Activated CD4-positive, alpha-beta memory T cell treated with anti-CD3 and anti-CD28 coated beads, Interleukin-2, amount 10 ng/mL, durations not matched to agents 7 days and 5 days (primary cell): ENCODE data around the gene ZFAND3. TPM values are rescaled to one million over a fixed set of nuclear protein-coding genes. Genes with fewer than 3 reads are reported as not detected.

Experiments used
- CTCF ChIA-PET: fragments of 350-600 bp; sonication (Branson Sonifier 250); formaldehyde crosslinking; loops from one replicate; lab custom pipeline; 2021; ENCODE audit warnings: antibody characterized with exemption, inconsistent platforms; lab: Charles Lee
- POLR2A ChIA-PET: fragments of 350-600 bp; sonication (Branson Sonifier 250); formaldehyde crosslinking; loops from one replicate; lab custom pipeline; 2021; ENCODE audit warnings: antibody characterized with exemption; lab: Charles Lee
- DNase-seq: peaks from one replicate; pipeline ENCODE4 v3.0.0-alpha.2; 2020
- H3K27ac Mint-ChIP-seq: one replicate; pipeline ENCODE4 v1.8.0; 2021; ENCODE audit warnings: mild to moderate bottlenecking, mixed read lengths
- H3K27me3 Mint-ChIP-seq: one replicate; pipeline ENCODE4 v1.8.0; 2021; ENCODE audit warnings: mixed read lengths
- H3K36me3 Mint-ChIP-seq: one replicate; pipeline ENCODE4 v1.8.0; 2021; ENCODE audit warnings: low read depth, mixed read lengths
- H3K4me1 Mint-ChIP-seq: one replicate; pipeline ENCODE4 v1.8.0; 2021; ENCODE audit warnings: mixed read lengths
- H3K4me3 Mint-ChIP-seq: one replicate; pipeline ENCODE4 v1.8.0; 2021; ENCODE audit warnings: mild to moderate bottlenecking, mixed read lengths
- H3K9me3 Mint-ChIP-seq: one replicate; pipeline ENCODE4 v1.8.0; 2021; ENCODE audit warnings: mixed read lengths
- total RNA-seq, 2 experiments: library from RNA; stranded (reverse); gene quantifications; one replicate each; pipeline ENCODE4 v1.2.3, GENCODE V29; 2021

Gene ZFAND3
- total RNA-seq, 2 experiments from 2014 or later: 35.2 to 38.2 TPM

- H3K4me3 Mint-ChIP-seq: no peak overlapping the region
- POLR2A ChIA-PET: interaction anchor here (1.4 kb wide), 1 partner anchor 9 kb away, joined by 3 read pairs; no protein-coding TSS in a partner anchor
- no peak overlapping the region for H3K27ac Mint-ChIP-seq
- H3K4me1 Mint-ChIP-seq: peaks cover 18% of the 10 kb centered on the region
- DNase-seq: no peak
- H3K36me3 Mint-ChIP-seq: peaks cover 8% of the 10 kb centered on the region
- no peaks in the 10 kb centered on the region for H3K27me3 Mint-ChIP-seq
- H3K9me3 Mint-ChIP-seq: peaks cover 5% of the 10 kb centered on the region
- CTCF ChIA-PET: interaction anchor here (0.7 kb wide), 1 partner anchor 61 kb away, joined by 3 read pairs; no protein-coding TSS in a partner anchor
Observed at GRCh38 chr6:38134704-38135088, 315.2 kb downstream of the ZFAND3 start.

GRCh38 chr6:38136547-38136946, 317.0 kb downstream of the ZFAND3 start:
- POLR2A ChIA-PET: interaction anchor here (0.6 kb wide), 1 partner anchor 10 kb away, joined by 3 read pairs; no protein-coding TSS in a partner anchor
- no peak for DNase-seq
- CTCF ChIA-PET: no interaction called here
- H3K27me3 Mint-ChIP-seq: no peaks in the 10 kb centered on the region
- H3K36me3 Mint-ChIP-seq: no peaks in the 10 kb centered on the region
- no peak overlapping the region for H3K4me3 Mint-ChIP-seq
- H3K4me1 Mint-ChIP-seq: peaks cover 4% of the 10 kb centered on the region
- no peaks in the 10 kb centered on the region for H3K9me3 Mint-ChIP-seq
- no peak overlapping the region for H3K27ac Mint-ChIP-seq

GRCh38 chr6:38137608-38138265, 318.2 kb downstream of the ZFAND3 start:
- POLR2A ChIA-PET: no interaction called here
- no peaks in the 10 kb centered on the region for H3K27me3 Mint-ChIP-seq
- H3K4me1 Mint-ChIP-seq: peaks cover under 1% of the 10 kb centered on the region
- CTCF ChIA-PET: interaction anchor here (1.1 kb wide), 1 partner anchor 110 kb away, joined by 3 read pairs; no protein-coding TSS in a partner anchor
- DNase-seq: no peak
- no peaks in the 10 kb centered on the region for H3K9me3 Mint-ChIP-seq
- no peaks in the 10 kb centered on the region for H3K36me3 Mint-ChIP-seq
- no peak overlapping the region for H3K27ac Mint-ChIP-seq
- H3K4me3 Mint-ChIP-seq: no peak overlapping the region

- no peak overlapping the region for H3K4me3 Mint-ChIP-seq
Observed at GRCh38 chr6:38138374-38138773, 318.8 kb downstream of the ZFAND3 start.

GRCh38 chr6:38141085-38141484, 321.6 kb downstream of the ZFAND3 start:
- H3K4me3 Mint-ChIP-seq: no peak overlapping the region
- H3K27me3 Mint-ChIP-seq: no peaks in the 10 kb centered on the region
- H3K36me3 Mint-ChIP-seq: no peaks in the 10 kb centered on the region
- peaks cover 6% of the 10 kb centered on the region for H3K4me1 Mint-ChIP-seq
- no peak overlapping the region for H3K27ac Mint-ChIP-seq
- CTCF ChIA-PET: no interaction called here
- H3K9me3 Mint-ChIP-seq: no peaks in the 10 kb centered on the region
- DNase-seq: no peak
- POLR2A ChIA-PET: no interaction called here

More at GRCh38 chr6:38138374-38138773, 318.8 kb downstream of the ZFAND3 start:
- no peaks in the 10 kb centered on the region for H3K27me3 Mint-ChIP-seq
- no peaks in the 10 kb centered on the region for H3K9me3 Mint-ChIP-seq
- CTCF ChIA-PET: interaction anchor here (1.1 kb wide), 1 partner anchor 110 kb away, joined by 3 read pairs; no protein-coding TSS in a partner anchor
- H3K36me3 Mint-ChIP-seq: no peaks in the 10 kb centered on the region
- POLR2A ChIA-PET: no interaction called here
- H3K27ac Mint-ChIP-seq: no peak overlapping the region
- H3K4me1 Mint-ChIP-seq: no peaks in the 10 kb centered on the region
- DNase-seq: no peak

GRCh38 chr6:38141716-38142115, 322.2 kb downstream of the ZFAND3 start:
- Mint-ChIP-seq H3K27ac (no peak overlapping the region), H3K4me1 (peaks cover 7% of the 10 kb centered on the region), H3K27me3 (no peaks in the 10 kb centered on the region), H3K4me3 (no peak overlapping the region), H3K36me3 (no peaks in the 10 kb centered on the region), H3K9me3 (no peaks in the 10 kb centered on the region)
- CTCF ChIA-PET: no interaction called here
- no peak for DNase-seq
- POLR2A ChIA-PET: no interaction called here

- no peak for DNase-seq
- H3K4me3 Mint-ChIP-seq: no peak overlapping the region
- H3K36me3 Mint-ChIP-seq: no peaks in the 10 kb centered on the region
- H3K27me3 Mint-ChIP-seq: no peaks in the 10 kb centered on the region
- POLR2A ChIA-PET: no interaction called here
- no peak overlapping the region for H3K27ac Mint-ChIP-seq
- CTCF ChIA-PET: no interaction called here
- H3K4me1 Mint-ChIP-seq: peaks cover 7% of the 10 kb centered on the region
- H3K9me3 Mint-ChIP-seq: no peaks in the 10 kb centered on the region
Observed at GRCh38 chr6:38142178-38142902, 322.8 kb downstream of the ZFAND3 start.

- ChIA-PET CTCF (no interaction called here), POLR2A (interaction anchor here (1.6 kb wide), 1 partner anchor 8 kb away, joined by 3 read pairs; no protein-coding TSS in a partner anchor)
Observed at GRCh38 chr6:38143191-38144150, 323.9 kb downstream of the ZFAND3 start.

GRCh38 chr6:38144365-38144945, 324.9 kb downstream of the ZFAND3 start:
- ChIA-PET POLR2A (interaction anchor here (1.6 kb wide), 1 partner anchor 9 kb away, joined by 3 read pairs; no protein-coding TSS in a partner anchor), CTCF (no interaction called here)
- DNase-seq: no peak
- H3K27ac Mint-ChIP-seq: no peak overlapping the region
- no peaks in the 10 kb centered on the region for H3K36me3 Mint-ChIP-seq
- H3K4me3 Mint-ChIP-seq: no peak overlapping the region
- H3K9me3 Mint-ChIP-seq: no peaks in the 10 kb centered on the region
- no peaks in the 10 kb centered on the region for H3K27me3 Mint-ChIP-seq
- H3K4me1 Mint-ChIP-seq: peaks cover 7% of the 10 kb centered on the region

More at GRCh38 chr6:38143191-38144150, 323.9 kb downstream of the ZFAND3 start:
- DNase-seq: no peak
- Mint-ChIP-seq H3K4me1 (peaks cover 7% of the 10 kb centered on the region), H3K4me3 (no peak overlapping the region), H3K27ac (no peak overlapping the region), H3K9me3 (no peaks in the 10 kb centered on the region), H3K27me3 (no peaks in the 10 kb centered on the region), H3K36me3 (no peaks in the 10 kb centered on the region)

GRCh38 chr6:38146021-38146733, 326.6 kb downstream of the ZFAND3 start:
- Mint-ChIP-seq H3K4me3 (no peak overlapping the region), H3K4me1 (peaks cover 7% of the 10 kb centered on the region), H3K9me3 (no peaks in the 10 kb centered on the region), H3K36me3 (no peaks in the 10 kb centered on the region), H3K27me3 (no peaks in the 10 kb centered on the region), H3K27ac (no peak overlapping the region)
- ChIA-PET CTCF (no interaction called here), POLR2A (no interaction called here)
- no peak for DNase-seq

- Mint-ChIP-seq H3K36me3 (no peaks in the 10 kb centered on the region), H3K27me3 (no peaks in the 10 kb centered on the region), H3K9me3 (no peaks in the 10 kb centered on the region), H3K4me1 (peaks cover 7% of the 10 kb centered on the region), H3K27ac (no peak overlapping the region), H3K4me3 (no peak overlapping the region)
- CTCF ChIA-PET: no interaction called here
- DNase-seq: no peak
- POLR2A ChIA-PET: no interaction called here
Observed at GRCh38 chr6:38146734-38147027, 327.2 kb downstream of the ZFAND3 start.

GRCh38 chr6:38148606-38149005, 329.1 kb downstream of the ZFAND3 start:
- H3K27me3 Mint-ChIP-seq: no peaks in the 10 kb centered on the region
- ChIA-PET POLR2A (no interaction called here), CTCF (interaction anchor here (0.6 kb wide), 1 partner anchor 69 kb away, joined by 3 read pairs; no protein-coding TSS in a partner anchor)
- H3K27ac Mint-ChIP-seq: no peak overlapping the region
- H3K9me3 Mint-ChIP-seq: no peaks in the 10 kb centered on the region
- no peak overlapping the region for H3K4me3 Mint-ChIP-seq
- H3K36me3 Mint-ChIP-seq: no peaks in the 10 kb centered on the region
- peaks cover 7% of the 10 kb centered on the region for H3K4me1 Mint-ChIP-seq
- DNase-seq: no peak
